ENCODE measurements around the gene CHSY3.

Gene CHSY3

DNA sequence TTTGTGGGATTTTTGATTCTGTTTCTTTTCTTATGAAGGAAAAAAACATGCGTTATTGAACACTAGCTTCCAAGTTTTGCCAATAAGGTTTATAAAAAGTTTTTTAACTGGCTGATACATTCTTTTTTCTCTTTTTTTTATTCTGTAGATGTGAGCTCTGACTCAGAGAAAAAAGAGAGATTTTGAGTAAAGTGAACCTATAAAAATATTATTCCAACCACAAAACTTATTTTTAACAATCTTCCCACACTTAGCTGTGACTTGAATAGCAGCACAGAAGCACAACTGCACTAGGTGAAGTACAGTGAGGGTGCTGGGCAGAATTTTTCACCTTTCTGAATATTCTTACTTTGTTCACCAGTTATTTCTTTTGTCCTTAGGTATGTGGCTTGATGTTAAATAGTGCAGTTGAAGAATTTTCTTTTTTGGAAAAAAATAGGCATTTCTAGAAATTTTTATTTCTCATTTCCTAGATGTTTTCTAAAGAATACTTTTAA is 41.6 kb downstream of the CHSY3 start:
- DNase-seq (ENCODE audit: low read depth in 3 of 3) = no peak

- DNase-seq (ENCODE audit: low read depth in 3 of 3) = no peak
These were observed 46.8 kb downstream of the CHSY3 start for GRCh38 chr5:129951039-129951438.

DNA sequence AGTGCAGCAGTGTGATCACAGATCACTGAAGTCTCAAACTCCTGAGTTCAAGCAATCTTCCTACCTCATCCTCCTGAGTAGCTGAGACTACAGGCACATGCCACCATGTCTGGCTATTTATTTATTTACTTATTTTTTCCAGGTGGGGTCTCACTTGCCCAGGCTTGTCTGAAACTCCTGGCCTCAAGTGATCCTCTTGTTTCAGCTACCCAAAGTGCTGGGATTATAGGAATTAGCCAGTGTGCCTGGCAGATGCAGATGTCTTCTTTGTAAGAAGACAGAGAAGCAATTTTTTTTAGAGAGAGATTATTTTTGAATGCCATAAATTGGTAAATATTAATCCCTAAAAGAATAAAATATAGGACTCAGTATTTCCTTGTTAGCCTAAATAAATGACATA is 54.3 kb downstream of the CHSY3 start:
- no peak for DNase-seq (ENCODE audit: low read depth in 3 of 3)

- no peak for DNase-seq (ENCODE audit: low read depth in 3 of 3)
These were observed 56.6 kb downstream of the CHSY3 start for GRCh38 chr5:129960831-129961230.

GRCh38 chr5:129962506-129962905 is 58.2 kb downstream of the CHSY3 start:
- DNase-seq (ENCODE audit: low read depth in 3 of 3) = no peak

- DNase-seq (ENCODE audit: low read depth in 3 of 3) = no peak
These were observed 59.1 kb downstream of the CHSY3 start for GRCh38 chr5:129963359-129963758.

GRCh38 chr5:129966071-129966470 is 61.8 kb downstream of the CHSY3 start:
- no peak for DNase-seq (ENCODE audit: low read depth in 3 of 3)

GRCh38 chr5:129971714-129972113 is 67.4 kb downstream of the CHSY3 start:
- no peak for DNase-seq (ENCODE audit: low read depth in 3 of 3)

GRCh38 chr5:129972465-129973141 is 68.3 kb downstream of the CHSY3 start:
- no peak for DNase-seq (ENCODE audit: low read depth in 3 of 3)

- DNase-seq (ENCODE audit: low read depth in 3 of 3) = no peak
These were observed 69.6 kb downstream of the CHSY3 start for GRCh38 chr5:129973716-129974426.

GRCh38 chr5:129977810-129978209 is 73.5 kb downstream of the CHSY3 start:
- no peak for DNase-seq (ENCODE audit: low read depth in 3 of 3)

- DNase-seq (ENCODE audit: low read depth in 3 of 3) = no peak
These were observed 74.0 kb downstream of the CHSY3 start for GRCh38 chr5:129978270-129978669.

GRCh38 chr5:129988453-129988852 is 84.2 kb downstream of the CHSY3 start:
- no peak for DNase-seq (ENCODE audit: low read depth in 3 of 3)

- DNase-seq (ENCODE audit: low read depth in 3 of 3) = no peak
These were observed 87.5 kb downstream of the CHSY3 start for GRCh38 chr5:129991780-129992179.

GRCh38 chr5:129996896-129997295 is 92.6 kb downstream of the CHSY3 start:
- no peak for DNase-seq (ENCODE audit: low read depth in 3 of 3)

DNA sequence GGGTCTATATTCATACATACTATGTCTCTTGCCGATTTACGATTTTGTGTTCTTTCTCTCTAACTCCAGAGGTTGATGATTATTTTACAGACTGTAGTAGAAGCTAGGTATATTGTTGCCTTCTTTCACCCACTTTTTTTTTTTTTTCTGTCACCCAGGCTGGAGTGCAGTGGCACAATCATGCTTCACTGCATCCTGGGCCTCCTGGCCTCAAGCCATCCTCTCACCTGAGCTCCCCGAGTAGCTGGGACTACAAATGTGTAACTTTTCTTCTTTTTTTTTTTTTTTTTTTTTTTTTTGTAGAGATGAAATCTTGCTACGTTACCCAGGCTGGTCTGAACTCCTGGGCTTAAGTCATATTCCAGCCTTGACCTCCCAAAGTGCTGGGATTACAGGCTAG is 96.2 kb downstream of the CHSY3 start:
- DNase-seq (ENCODE audit: low read depth in 3 of 3) = no peak

DNA sequence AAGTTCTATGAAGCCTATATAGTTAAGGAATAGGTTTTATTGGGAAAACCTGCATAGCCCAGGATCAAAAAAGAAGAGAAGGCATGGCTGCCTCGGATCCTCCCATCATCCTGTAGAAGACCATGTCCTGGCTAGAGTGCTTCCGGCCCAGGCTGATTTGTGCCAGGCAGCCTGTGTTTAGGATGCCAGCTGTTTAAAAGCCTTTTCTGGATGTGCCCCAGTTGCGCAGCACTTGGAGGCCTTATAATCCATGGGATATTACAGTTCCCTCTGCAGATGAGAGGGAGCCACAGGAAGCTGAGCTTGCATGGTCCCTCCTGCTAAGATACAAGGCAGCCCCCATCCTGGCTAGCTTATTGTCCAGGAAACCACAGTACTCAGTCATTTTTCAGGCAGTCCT is 97.9 kb downstream of the CHSY3 start:
- DNase-seq (ENCODE audit: low read depth in 3 of 3) = no peak

DNA sequence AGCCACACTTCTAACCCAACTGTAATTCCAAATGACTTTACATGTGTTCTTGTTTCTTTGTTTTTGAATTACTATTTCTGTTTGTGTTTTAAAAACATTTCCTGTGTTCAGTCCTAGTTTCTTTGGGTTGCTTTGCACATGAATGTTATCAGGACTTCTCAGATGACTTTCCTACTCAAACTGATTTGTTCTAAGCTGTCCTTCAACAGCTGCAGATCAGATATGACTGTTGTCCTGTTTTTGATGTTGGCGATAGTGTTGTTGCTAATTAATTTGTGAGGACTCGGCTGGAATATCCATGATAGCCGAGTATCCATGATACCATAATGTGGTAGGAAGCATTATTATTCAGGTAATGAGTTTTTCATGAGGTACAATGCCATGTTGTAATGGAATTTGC is 98.6 kb downstream of the CHSY3 start:
- DNase-seq (ENCODE audit: low read depth in 3 of 3) = no peak

GRCh38 chr5:130011986-130012385 is 107.7 kb downstream of the CHSY3 start:
- DNase-seq (ENCODE audit: low read depth in 3 of 3) = no peak

- no peak for DNase-seq (ENCODE audit: low read depth in 3 of 3)
These were observed 112.9 kb downstream of the CHSY3 start for GRCh38 chr5:130017173-130017572.

DNA sequence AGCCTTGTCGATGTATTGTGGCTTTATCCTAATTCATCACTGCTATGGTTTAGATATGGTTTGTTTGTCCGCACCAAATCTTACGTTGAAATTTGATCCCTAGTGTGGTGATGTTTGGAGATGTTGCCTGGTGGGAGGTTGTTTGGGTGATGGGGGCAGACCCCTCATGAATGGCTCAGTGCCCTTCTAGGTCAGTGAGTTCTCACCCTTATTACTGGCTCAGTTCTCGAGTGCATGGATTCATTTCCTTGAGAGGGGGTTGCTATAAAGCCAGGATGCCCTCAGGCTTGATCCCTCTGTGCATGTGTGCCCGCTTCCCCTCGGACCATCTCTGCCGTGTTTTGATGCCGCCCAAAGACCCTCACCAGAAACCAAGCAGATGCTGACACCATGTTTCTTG is 114.4 kb downstream of the CHSY3 start:
- DNase-seq (ENCODE audit: low read depth in 3 of 3) = no peak

GRCh38 chr5:130021000-130021399 is 116.7 kb downstream of the CHSY3 start:
- DNase-seq (ENCODE audit: low read depth in 3 of 3) = no peak

GRCh38 chr5:130021876-130022275 is 117.6 kb downstream of the CHSY3 start:
- DNase-seq (ENCODE audit: low read depth in 3 of 3) = no peak
